Neural cell (in vitro differentiated cells): ENCODE results near the gene CCDC88A.

ENCODE experiments used
- CTCF ChIP-seq: fragments of 450-650 bp; IDR thresholded peaks from 2 replicates; pipeline ENCODE4 v1.5.1; 2014; ENCODE audit warnings: antibody characterized with exemption, mild to moderate bottlenecking, moderate library complexity; ENCODE audit not compliant: poor library complexity, severe bottlenecking
- EP300 ChIP-seq: fragments of 450-650 bp; conservative IDR thresholded peaks from 2 replicates; pipeline ENCODE4 v1.6.1; 2014; ENCODE audit warnings: antibody characterized with exemption, mild to moderate bottlenecking, moderate library complexity; ENCODE audit not compliant: poor library complexity, severe bottlenecking
- EZH2 ChIP-seq: fragments of 200-600, 300-800 bp; shearing (Covaris generic), sonication (generic); IDR thresholded peaks from 2 replicates; pipeline ENCODE4 v1.6.1; 2014; ENCODE audit warnings: antibody characterized with exemption, low read length, borderline replicate concordance, mild to moderate bottlenecking; ENCODE audit not compliant: insufficient read depth, poor library complexity, severe bottlenecking
- POLR2AphosphoS5 ChIP-seq: IDR thresholded peaks from 2 replicates; pipeline ENCODE4 v1.6.1; 2012
- RAD21 ChIP-seq: fragments of 450-650 bp; conservative IDR thresholded peaks from 2 replicates; pipeline ENCODE4 v1.6.1; 2014; ENCODE audit warnings: antibody characterized with exemption, mild to moderate bottlenecking, moderate library complexity
- REST ChIP-seq: IDR thresholded peaks from 2 replicates; pipeline ENCODE4 v1.6.1; 2012; ENCODE audit warnings: borderline replicate concordance
- SMC3 ChIP-seq: fragments of 450-650 bp; conservative IDR thresholded peaks from 2 replicates; pipeline ENCODE4 v1.6.1; 2014; ENCODE audit warnings: antibody characterized with exemption, mild to moderate bottlenecking, moderate library complexity; ENCODE audit not compliant: poor library complexity
- TAF1 ChIP-seq: IDR thresholded peaks from 2 replicates; pipeline ENCODE4 v1.6.1; 2012; ENCODE audit warnings: low read depth

GRCh38 chr2:55245411-55245810 is 174.2 kb downstream of the CCDC88A start:
- TF ChIP-seq CTCF: no peak
- no peak for TF ChIP-seq EZH2
- no peak for TF ChIP-seq TAF1
- no peak for TF ChIP-seq POLR2AphosphoS5
- no peak for TF ChIP-seq RAD21
- TF ChIP-seq SMC3: no peak
- no peak for TF ChIP-seq REST
- TF ChIP-seq EP300: no peak
